Large intestine (tissue), 3 donors: ENCODE data around the gene PPP6R3. TPM values are rescaled to one million over a fixed set of nuclear protein-coding genes. Genes with fewer than 3 reads are reported as not detected.

Source experiments
- DNase-seq, 2 donors: peaks; one replicate each; pipeline versions ENCODE4 v3.0.0 to v3.0.0-alpha.2; 2013
- H3K27ac ChIP-seq: one replicate; pipeline ENCODE4 v1.5.1; 2013; ENCODE audit warnings: low read length
- H3K27me3 ChIP-seq: 2 replicates; pipeline ENCODE4 v1.6.1; 2013; ENCODE audit warnings: low read length; ENCODE audit not compliant: control insufficient read depth, insufficient read depth
- H3K36me3 ChIP-seq: 2 replicates; pipeline ENCODE4 v1.6.1; 2013; ENCODE audit warnings: low read length; ENCODE audit not compliant: control insufficient read depth, insufficient read depth
- H3K4me1 ChIP-seq: one replicate; pipeline ENCODE4 v1.6.1; 2013; ENCODE audit warnings: low read length; ENCODE audit not compliant: control insufficient read depth, insufficient read depth
- H3K4me3 ChIP-seq: one replicate; pipeline ENCODE4 v1.5.1; 2013; ENCODE audit warnings: low read length
- H3K9me3 ChIP-seq: one replicate; pipeline ENCODE4 v1.6.1; 2013; ENCODE audit warnings: mild to moderate bottlenecking, low read depth, low read length, moderate library complexity; ENCODE audit not compliant: control insufficient read depth
- WGBS: methylation state at CpG from one replicate; pipeline ENCODE4 v1.1.5; 2013; ENCODE audit warnings: low lambda C conversion rate; ENCODE audit not compliant: insufficient coverage; 5-methylcytosine and 5-hydroxymethylcytosine counted together
- polyA plus RNA-seq: library from polyadenylated mRNA; unstranded; fragments of 120-200 nt; gene quantifications from one replicate; pipeline ENCODE4 v1.2.1, GENCODE V29; 2013

Gene PPP6R3
- polyA plus RNA-seq, 1 donor = 70.5 TPM

DNA sequence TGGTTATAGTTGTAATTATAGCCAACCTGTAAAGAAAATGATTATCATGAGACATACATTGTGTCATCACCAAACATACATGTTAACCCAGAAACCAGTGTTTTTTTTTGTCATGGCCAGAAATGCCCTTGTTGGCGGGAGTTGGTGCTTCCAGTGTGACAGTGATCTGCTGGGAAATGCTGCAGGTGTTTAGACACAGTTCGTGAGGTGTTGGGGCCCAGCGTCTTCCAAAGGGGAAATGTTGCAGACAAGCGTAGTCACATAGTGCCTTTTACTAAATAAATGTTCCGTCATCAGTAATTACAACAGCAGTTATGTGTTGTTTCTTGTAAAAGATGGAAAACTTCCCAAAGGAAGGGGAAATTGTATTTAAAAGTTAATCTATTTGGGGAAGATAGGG lies 131.2 kb downstream of the PPP6R3 start:
- Histone ChIP-seq H3K4me3 (no peak overlapping the region), H3K27ac (no peak overlapping the region), H3K9me3 (no peaks in the 10 kb centered on the region), H3K27me3 (no peaks in the 10 kb centered on the region), H3K36me3 (peaks cover 68% of the 10 kb centered on the region), H3K4me1 (no peaks in the 10 kb centered on the region)
- no peak for DNase-seq
- WGBS = 100% methylated on average over 1 of the region's 5 CpGs

DNA sequence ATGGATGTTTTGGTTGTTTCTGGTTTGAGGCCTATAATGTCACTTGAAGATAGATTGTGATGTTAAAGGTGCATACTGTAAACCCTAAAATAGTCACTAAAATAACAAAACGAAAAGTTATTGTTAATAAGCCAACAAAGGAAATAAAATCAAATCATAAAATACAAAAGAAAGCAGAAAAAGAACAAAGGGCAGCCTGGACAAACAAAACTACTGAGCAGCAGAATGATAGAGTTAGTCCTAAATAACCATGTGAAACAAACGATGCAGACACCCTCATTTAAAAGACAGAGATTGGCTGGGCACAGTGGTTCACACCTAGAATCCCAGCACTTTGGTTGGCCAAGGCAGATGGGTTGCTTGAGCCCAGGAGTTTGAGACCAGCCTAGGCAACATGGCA lies 132.9 kb downstream of the PPP6R3 start:
- Histone ChIP-seq H3K4me3 (no peak overlapping the region), H3K9me3 (no peaks in the 10 kb centered on the region), H3K36me3 (peaks cover 74% of the 10 kb centered on the region), H3K27ac (no peak overlapping the region), H3K4me1 (no peaks in the 10 kb centered on the region), H3K27me3 (no peaks in the 10 kb centered on the region)
- WGBS = 50% methylated on average over 1 of the region's 2 CpGs
- no peak for DNase-seq

DNA sequence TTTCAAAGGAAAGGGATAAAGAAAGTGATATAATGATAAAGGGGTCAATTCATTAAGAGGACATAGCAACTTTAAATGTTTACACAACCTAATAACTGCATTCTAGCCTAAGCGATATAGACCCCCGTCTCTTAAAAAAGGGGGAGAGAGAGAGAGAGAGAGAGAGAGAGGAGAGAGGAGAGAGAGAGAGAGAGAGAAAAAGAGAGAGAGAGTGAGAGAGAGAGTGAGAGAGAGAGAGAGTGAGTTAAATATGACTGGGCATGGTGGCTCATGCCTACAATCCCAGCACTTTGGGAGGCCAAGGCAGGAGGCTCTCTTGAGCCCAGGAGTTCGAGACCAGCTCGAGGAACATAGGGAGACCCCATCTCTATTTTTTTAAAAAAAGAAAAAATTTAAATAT lies 133.6 kb downstream of the PPP6R3 start:
- H3K27me3 ChIP-seq = no peaks in the 10 kb centered on the region
- 93% methylated on average over 2 of the region's 4 CpGs for WGBS
- no peak overlapping the region for H3K4me3 ChIP-seq
- H3K27ac ChIP-seq = no peak overlapping the region
- no peaks in the 10 kb centered on the region for H3K9me3 ChIP-seq
- no peaks in the 10 kb centered on the region for H3K4me1 ChIP-seq
- peaks cover 73% of the 10 kb centered on the region for H3K36me3 ChIP-seq
- no peak for DNase-seq

DNA sequence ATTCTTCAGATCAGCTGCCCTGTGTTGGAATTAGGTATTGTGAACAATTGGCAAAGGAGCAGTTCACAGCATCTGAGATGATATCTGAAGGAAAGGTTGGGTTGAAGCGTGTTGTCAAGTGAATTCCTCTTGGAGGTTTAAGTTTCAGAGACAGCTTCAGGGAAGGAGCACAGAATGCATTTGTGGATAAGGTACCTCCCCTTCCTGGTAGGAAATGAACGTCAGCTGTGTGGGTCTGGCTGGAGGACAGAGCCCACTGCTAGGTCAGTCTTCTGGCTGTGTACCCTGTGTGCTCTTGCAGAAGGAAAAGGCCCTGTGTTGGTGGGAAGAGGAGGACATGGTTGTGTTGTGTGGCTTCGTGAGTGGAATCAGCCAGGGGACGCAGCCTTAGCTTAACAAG lies 135.7 kb downstream of the PPP6R3 start:
- Histone ChIP-seq H3K27ac (no peak overlapping the region), H3K9me3 (no peaks in the 10 kb centered on the region), H3K4me3 (no peak overlapping the region), H3K27me3 (no peaks in the 10 kb centered on the region), H3K4me1 (no peaks in the 10 kb centered on the region), H3K36me3 (peaks cover 77% of the 10 kb centered on the region)
- no peak for DNase-seq
- no CpG with 5 or more reads among the region's 4 CpGs for WGBS

DNA sequence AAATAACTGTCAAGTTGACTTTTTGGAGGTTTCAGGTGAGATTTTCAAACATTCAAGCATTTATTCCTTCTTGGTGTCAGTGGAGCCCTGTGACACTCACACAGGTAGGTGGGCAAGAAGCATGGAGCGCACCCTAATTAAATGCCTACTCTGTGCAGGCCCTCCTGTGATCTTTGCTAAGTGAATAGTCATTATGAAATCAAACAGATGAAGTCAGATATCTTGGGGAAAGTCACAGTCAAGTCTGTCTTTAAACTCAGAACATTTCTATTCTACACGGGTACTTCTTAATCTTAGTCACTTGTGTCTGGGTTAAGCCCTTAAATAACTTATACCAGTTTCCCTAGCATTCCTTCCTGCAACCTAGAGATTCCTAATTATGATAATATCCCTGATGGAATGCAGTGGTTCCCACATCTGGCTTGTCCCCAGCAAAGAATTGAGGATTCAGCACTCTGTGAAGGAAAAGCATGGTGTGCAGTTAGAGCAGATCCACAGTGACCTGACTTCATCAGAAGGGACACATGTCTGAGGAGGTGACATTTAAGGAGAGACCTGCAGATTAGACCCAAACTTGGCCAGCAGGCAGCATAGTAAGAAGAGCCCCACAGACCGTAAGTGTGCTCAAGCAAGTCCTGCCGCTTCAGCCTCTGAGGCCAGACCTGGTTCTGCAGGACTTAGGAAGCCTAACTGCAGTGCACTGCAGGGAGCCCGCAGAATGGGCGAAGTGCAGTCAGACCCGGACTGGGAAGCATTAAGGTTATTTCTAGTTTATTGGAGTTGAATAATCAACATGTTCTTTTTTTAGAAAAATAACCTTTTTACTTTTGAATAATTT lies 138.5 kb downstream of the PPP6R3 start:
- no peaks in the 10 kb centered on the region for H3K9me3 ChIP-seq
- no peaks in the 10 kb centered on the region for H3K27me3 ChIP-seq
- H3K4me3 ChIP-seq = no peak overlapping the region
- H3K36me3 ChIP-seq = peaks cover 83% of the 10 kb centered on the region
- H3K27ac ChIP-seq = no peak overlapping the region
- H3K4me1 ChIP-seq = no peaks in the 10 kb centered on the region
- no peak for DNase-seq
- WGBS = 100% methylated on average over 1 of the region's 7 CpGs

DNA sequence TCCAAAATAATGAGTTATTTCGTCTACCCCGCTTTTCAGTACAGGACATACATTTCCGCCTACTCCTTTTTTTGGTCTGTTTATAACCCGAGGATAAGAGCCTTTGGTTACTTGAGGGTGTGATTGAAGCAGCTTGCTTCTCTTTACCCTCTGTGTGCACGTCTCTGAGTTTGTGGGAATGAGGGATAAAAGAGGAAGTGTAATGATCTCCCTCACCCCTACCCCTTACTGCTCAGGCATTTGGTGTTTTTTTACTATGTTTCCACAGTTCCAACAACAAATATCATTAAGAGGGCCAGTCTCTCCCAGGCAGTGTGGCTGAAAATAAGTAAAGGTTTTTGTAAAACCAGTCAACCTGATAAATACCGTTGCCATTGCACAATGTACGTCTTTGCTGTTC lies 140.6 kb downstream of the PPP6R3 start:
- DNase-seq = no peak
- Histone ChIP-seq H3K4me1 (no peaks in the 10 kb centered on the region), H3K36me3 (peaks cover 89% of the 10 kb centered on the region), H3K27me3 (no peaks in the 10 kb centered on the region), H3K27ac (no peak overlapping the region), H3K9me3 (no peaks in the 10 kb centered on the region), H3K4me3 (no peak overlapping the region)
- WGBS = 100% methylated on average over 2 of the region's 7 CpGs

DNA sequence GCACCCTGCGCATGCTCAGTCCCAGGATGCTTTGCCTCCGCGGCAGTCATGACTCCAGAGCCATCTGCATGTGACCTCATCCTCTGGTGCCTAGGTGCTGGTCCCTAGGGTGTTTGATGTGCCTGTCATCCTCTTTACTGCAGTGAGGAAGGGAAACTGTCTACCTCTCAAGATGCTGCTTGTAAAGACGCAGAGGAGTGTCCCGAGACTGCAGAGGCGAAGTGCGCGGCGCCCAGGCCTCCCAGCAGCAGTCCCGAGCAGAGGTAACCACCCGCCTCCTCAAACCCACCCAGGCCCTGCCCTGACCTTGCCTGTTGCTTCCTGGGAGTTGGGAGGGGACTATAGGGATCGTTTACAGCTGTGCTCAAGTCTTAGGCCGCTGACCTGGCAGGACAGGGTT lies 149.2 kb downstream of the PPP6R3 start:
- H3K36me3 ChIP-seq = peaks cover 71% of the 10 kb centered on the region
- no peaks in the 10 kb centered on the region for H3K27me3 ChIP-seq
- WGBS = no CpG with 5 or more reads among the region's 13 CpGs
- no peaks in the 10 kb centered on the region for H3K9me3 ChIP-seq
- DNase-seq = no peak
- H3K4me3 ChIP-seq = no peak overlapping the region
- no peaks in the 10 kb centered on the region for H3K4me1 ChIP-seq
- no peak overlapping the region for H3K27ac ChIP-seq

DNA sequence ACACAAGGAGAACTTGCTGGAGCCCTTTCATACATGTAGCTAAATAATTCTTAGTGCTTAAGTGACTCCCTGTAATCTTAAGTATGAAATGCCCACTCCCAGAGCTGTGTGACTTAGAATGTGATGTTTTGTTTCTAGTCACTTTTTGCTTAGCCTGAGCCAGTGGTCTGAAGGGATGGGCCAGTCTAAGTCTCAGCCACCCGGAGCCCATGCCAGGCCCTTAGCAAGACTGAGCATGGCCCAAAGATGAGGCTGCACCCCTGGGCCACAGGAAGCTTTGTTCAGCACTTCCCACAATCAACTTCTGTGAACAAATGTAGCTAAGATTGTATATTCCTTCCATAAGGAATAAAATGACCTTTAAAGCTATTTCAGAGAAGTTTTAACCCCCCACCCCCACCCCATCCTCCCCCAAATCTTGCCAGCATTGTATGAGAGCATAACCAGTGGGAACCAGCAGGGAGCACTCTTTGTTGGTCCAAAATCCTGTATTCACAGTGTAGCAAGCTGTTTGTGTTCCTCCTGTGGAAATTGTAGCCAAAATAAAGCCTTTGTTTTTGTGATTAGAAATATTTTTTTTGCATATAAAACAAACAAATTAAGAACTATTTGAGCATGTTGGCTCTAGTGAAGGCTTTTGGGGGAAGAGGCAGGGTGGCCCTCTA lies 150.0 kb downstream of the PPP6R3 start:
- Histone ChIP-seq H3K36me3 (peaks cover 73% of the 10 kb centered on the region), H3K27ac (no peak overlapping the region), H3K27me3 (no peaks in the 10 kb centered on the region), H3K9me3 (no peaks in the 10 kb centered on the region), H3K4me3 (no peak overlapping the region), H3K4me1 (no peaks in the 10 kb centered on the region)
- WGBS = no CpG with 5 or more reads among the region's 1 CpG
- DNase-seq = no peak

DNA sequence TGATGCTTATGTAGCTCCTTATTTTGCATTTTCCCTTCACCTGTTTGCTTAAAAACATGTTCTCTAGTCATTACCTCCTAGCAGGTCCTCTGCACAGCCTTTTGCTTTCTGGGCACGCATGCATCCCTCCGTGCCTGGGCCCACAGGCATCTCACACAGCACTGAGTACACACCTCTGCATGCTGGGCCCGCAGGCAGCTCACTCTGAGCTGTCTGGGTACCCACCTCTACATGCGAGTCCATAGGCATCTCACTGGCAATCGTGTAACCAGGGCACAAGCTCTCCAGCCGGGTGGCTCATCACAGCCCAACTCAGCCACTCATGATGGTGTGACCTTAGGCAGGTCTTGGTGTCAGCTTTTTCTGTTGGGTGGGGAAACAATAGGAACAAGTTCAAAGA lies 155.1 kb downstream of the PPP6R3 start:
- no peaks in the 10 kb centered on the region for H3K4me1 ChIP-seq
- no CpG with 5 or more reads among the region's 6 CpGs for WGBS
- peaks cover 41% of the 10 kb centered on the region for H3K36me3 ChIP-seq
- no peak for DNase-seq
- no peak overlapping the region for H3K4me3 ChIP-seq
- H3K27me3 ChIP-seq = no peaks in the 10 kb centered on the region
- H3K27ac ChIP-seq = no peak overlapping the region
- H3K9me3 ChIP-seq = no peaks in the 10 kb centered on the region

DNA sequence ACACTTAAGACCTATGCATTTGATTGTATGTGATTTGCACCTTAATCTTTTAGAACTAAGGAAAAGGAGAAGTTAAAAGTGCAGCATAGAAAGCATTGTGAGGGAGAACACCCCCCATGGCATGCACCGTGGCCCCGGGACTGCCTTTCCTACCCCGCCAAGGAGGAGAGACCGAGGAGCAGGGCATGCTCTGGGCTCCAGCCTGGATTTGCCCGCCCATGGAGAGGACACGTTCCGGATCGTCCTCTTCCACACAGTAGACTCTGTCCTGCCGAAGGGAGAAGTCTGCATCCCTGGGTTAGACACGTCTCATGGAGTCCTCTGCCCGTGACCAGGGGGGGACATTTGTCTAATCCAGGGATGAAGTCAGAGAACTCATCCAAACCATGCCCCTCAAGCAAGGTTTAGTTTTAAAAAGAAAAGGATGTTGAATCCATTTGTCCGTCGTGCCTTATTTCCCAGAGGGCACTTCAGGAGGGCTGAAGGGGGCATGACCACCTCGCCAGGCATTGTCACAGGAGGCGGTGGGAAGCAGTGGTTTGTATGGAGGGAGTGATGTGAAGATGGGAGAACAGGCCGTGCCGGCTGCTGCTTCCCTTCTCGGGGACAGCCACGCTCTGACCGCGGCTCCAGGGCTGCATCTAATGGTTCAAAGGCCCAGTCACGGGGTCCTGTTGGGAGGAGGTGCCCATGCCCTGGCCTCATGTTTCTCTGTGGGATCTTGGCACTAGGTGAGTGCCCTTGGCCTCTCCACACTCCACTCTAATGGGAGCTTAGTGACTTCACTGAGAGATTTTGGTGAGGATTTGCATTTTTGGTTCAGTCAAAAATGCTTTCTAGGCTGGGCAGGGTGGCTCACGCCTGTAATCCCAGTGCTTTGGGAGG lies 157.6 kb downstream of the PPP6R3 start:
- Histone ChIP-seq H3K4me1 (no peaks in the 10 kb centered on the region), H3K9me3 (no peaks in the 10 kb centered on the region), H3K27me3 (no peaks in the 10 kb centered on the region), H3K27ac (no peak overlapping the region), H3K36me3 (peaks cover 18% of the 10 kb centered on the region), H3K4me3 (no peak overlapping the region)
- WGBS = no CpG with 5 or more reads among the region's 23 CpGs
- no peak for DNase-seq
